HepG2 (cell line): ENCODE results near the gene DALRD3. TPM values are rescaled to one million over a fixed set of nuclear protein-coding genes. Genes with fewer than 3 reads are reported as not detected.

Experiments
- AKNA ChIP-seq: sonication (generic); formaldehyde crosslinking; IDR thresholded peaks from 2 replicates; pipeline ENCODE4 v1.4.0; 2020; ENCODE audit warnings: missing genetic modification reagents, borderline replicate concordance
- CTCF ChIP-seq: sonication (generic); formaldehyde crosslinking; IDR thresholded peaks from 2 replicates; pipeline ENCODE4 v1.5.0; 2020; ENCODE audit warnings: mild to moderate bottlenecking, missing genetic modification reagents, moderate library complexity
- FLYWCH1 ChIP-seq: sonication (generic); formaldehyde crosslinking; IDR thresholded peaks from 2 replicates; pipeline ENCODE4 v1.8.1; 2023; ENCODE audit warnings: mild to moderate bottlenecking, missing genetic modification reagents
- FOXC1 ChIP-seq: sonication (generic); formaldehyde crosslinking; IDR thresholded peaks from 2 replicates; pipeline ENCODE4 v1.8.0; 2022; ENCODE audit warnings: mild to moderate bottlenecking, missing genetic modification reagents, borderline replicate concordance
- GZF1 ChIP-seq: sonication (generic); formaldehyde crosslinking; IDR thresholded peaks from 2 replicates; pipeline ENCODE4 v1.5.1; 2020; ENCODE audit warnings: mild to moderate bottlenecking, missing genetic modification reagents
- LRRFIP1 ChIP-seq: sonication (generic); formaldehyde crosslinking; conservative IDR thresholded peaks from 2 replicates; pipeline ENCODE4 v1.4.0; 2020; ENCODE audit warnings: missing genetic modification reagents
- SNAI1 ChIP-seq: sonication (generic); formaldehyde crosslinking; IDR thresholded peaks from 2 replicates; pipeline ENCODE4 v1.5.0; 2020; ENCODE audit warnings: mild to moderate bottlenecking, missing genetic modification reagents, borderline replicate concordance
- STAT5B ChIP-seq: sonication (generic); formaldehyde crosslinking; IDR thresholded peaks from 2 replicates; pipeline ENCODE4 v1.4.0; 2020; ENCODE audit warnings: missing genetic modification reagents
- TERF1 ChIP-seq: sonication (generic); formaldehyde crosslinking; IDR thresholded peaks from 2 replicates; pipeline ENCODE4 v1.8.0; 2022; ENCODE audit warnings: mild to moderate bottlenecking, missing genetic modification reagents, moderate library complexity
- WIZ ChIP-seq: sonication (generic); formaldehyde crosslinking; IDR thresholded peaks from 2 replicates; pipeline ENCODE4 v1.5.1; 2020; ENCODE audit warnings: mild to moderate bottlenecking, missing genetic modification reagents
- ZFAT ChIP-seq: sonication (generic); formaldehyde crosslinking; conservative IDR thresholded peaks from 2 replicates; pipeline ENCODE4 v1.8.1; 2023; ENCODE audit warnings: missing genetic modification reagents, inconsistent platforms
- ZFP62 ChIP-seq: sonication (generic); formaldehyde crosslinking; IDR thresholded peaks from 2 replicates; pipeline ENCODE4 v1.4.0; 2020; ENCODE audit warnings: missing genetic modification reagents
- ZNF703 ChIP-seq: sonication (generic); formaldehyde crosslinking; IDR thresholded peaks from 2 replicates; pipeline ENCODE4 v1.5.1; 2020; ENCODE audit warnings: missing genetic modification reagents, mild to moderate bottlenecking, moderate library complexity, borderline replicate concordance
- polyA plus RNA-seq, 8 experiments: library from polyadenylated mRNA; depleted of rRNA in 3 of 8; stranded (reverse) in 7 of 8; unstranded in 1 of 8; fragments of >200 nt; fragmentation: Illumina TruSeq in 4 of 8; extraction: Trizol in 4 of 8; gene quantifications; 2 replicates each; pipeline versions ENCODE4 v1.2.1 to v1.2.3, GENCODE V29; 2011 to 2016; ENCODE audit warnings: low read depth in 4 of 8, missing spikeins in 1 of 8, mixed read lengths in 1 of 8; ENCODE audit not compliant: insufficient read depth in 1 of 8
- total RNA-seq, 5 experiments: library from RNA; depleted of rRNA; stranded (reverse); fragments of >200 nt; fragmentation: Illumina TruSeq; extraction: Trizol; gene quantifications; 2 replicates each; pipeline ENCODE4 v1.2.3, GENCODE V29; 2016; ENCODE audit warnings: low read depth in 1 of 5

DALRD3 gene
- total and polyA plus RNA-seq, 2 of the 13 experiments (the other 11 are each of a cell fraction or from before 2014, with no cell fraction given), result 19.9 to 36.5 TPM

- TF ChIP-seq ZFP62 (no peak), SNAI1 (CRISPR knock-in tag) (peak; percentile 92), ZFAT (CRISPR knock-in tag) (no peak), FLYWCH1 (CRISPR knock-in tag) (no peak), ZNF703 (CRISPR knock-in tag) (no peak), TERF1 (no peak), LRRFIP1 (CRISPR knock-in tag) (0 out of 2 replicates have a peak, but pooled peaks have one; percentile 64), GZF1 (CRISPR knock-in tag) (0 out of 2 replicates have a peak, but pooled peaks have one; percentile 60), FOXC1 (peak; percentile 95), WIZ (CRISPR knock-in tag) (peak; percentile 89), CTCF (CRISPR knock-in tag) (peak; percentile 71), AKNA (CRISPR knock-in tag) (0 out of 2 replicates have a peak, but pooled peaks have one; percentile 71), STAT5B (CRISPR knock-in tag) (0 out of 2 replicates have a peak, but pooled peaks have one; percentile 58)
Observed at GRCh38 chr3:49028673-49029562, 10.5 kb upstream of the DALRD3 start, which contains the start of gene IMPDH2 (continued).
